GM23338 (cell line): Measurements from ENCODE around the gene CKLF.

Experiments used
- ETS1 ChIP-seq: IDR thresholded peaks from 2 replicates; pipeline ENCODE4 v1.6.1; 2016; ENCODE audit warnings: antibody characterized with exemption
- EZH2phosphoT487 ChIP-seq: fragments of 200-600 bp; sonication (generic); IDR thresholded peaks from one replicate; pipeline ENCODE4 v1.8.1; 2018; ENCODE audit warnings: antibody characterized with exemption; ENCODE audit not compliant: unreplicated experiment
- JUNB ChIP-seq: IDR thresholded peaks from one replicate; pipeline ENCODE4 v1.6.1; 2016; ENCODE audit warnings: antibody characterized with exemption; ENCODE audit not compliant: unreplicated experiment
- POLR2AphosphoS5 ChIP-seq: IDR thresholded peaks from 2 replicates; pipeline ENCODE4 v1.6.1; 2016; ENCODE audit warnings: antibody characterized with exemption, low read depth
- TF ChIP-seq, protein P1 (sequence below), 2 experiments: fragments of 200-600 bp in 1 of 2; sonication (generic) in 1 of 2; conservative IDR thresholded peaks; 2 replicates each; pipeline versions ENCODE4 v1.5.1 to v1.6.1; 2016 to 2017; ENCODE audit warnings: antibody characterized with exemption in 2 of 2, low read depth in 2 of 2, mild to moderate bottlenecking in 2 of 2, moderate library complexity in 1 of 2
- TF ChIP-seq, protein P2 (sequence below): IDR thresholded peaks from one replicate; pipeline ENCODE4 v1.6.1; 2018; ENCODE audit warnings: antibody characterized with exemption; ENCODE audit not compliant: unreplicated experiment

DNA sequence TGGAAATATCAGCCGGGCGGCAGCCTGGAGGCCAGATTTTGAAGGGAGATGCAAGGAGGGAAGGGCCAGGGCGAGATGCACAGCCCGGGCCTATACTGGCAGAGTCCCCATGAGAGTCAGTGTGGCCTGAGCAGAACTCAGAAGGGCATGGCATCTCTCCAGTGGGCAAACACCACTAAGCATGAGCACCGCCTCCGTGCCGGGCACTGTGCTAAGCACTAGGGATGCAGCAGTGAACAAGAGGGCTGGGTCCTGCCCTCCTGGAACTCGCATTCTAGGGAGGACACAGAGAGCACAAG is 35.9 kb upstream of the CKLF start:
- TF ChIP-seq POLR2AphosphoS5, result no peak
- TF ChIP-seq, protein P1, sequence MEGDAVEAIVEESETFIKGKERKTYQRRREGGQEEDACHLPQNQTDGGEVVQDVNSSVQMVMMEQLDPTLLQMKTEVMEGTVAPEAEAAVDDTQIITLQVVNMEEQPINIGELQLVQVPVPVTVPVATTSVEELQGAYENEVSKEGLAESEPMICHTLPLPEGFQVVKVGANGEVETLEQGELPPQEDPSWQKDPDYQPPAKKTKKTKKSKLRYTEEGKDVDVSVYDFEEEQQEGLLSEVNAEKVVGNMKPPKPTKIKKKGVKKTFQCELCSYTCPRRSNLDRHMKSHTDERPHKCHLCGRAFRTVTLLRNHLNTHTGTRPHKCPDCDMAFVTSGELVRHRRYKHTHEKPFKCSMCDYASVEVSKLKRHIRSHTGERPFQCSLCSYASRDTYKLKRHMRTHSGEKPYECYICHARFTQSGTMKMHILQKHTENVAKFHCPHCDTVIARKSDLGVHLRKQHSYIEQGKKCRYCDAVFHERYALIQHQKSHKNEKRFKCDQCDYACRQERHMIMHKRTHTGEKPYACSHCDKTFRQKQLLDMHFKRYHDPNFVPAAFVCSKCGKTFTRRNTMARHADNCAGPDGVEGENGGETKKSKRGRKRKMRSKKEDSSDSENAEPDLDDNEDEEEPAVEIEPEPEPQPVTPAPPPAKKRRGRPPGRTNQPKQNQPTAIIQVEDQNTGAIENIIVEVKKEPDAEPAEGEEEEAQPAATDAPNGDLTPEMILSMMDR (conservative IDR thresholded peaks at IDR 0.05; ENCODE audit: low read depth in 2 of 2), result no peak
- TF ChIP-seq, protein P2, sequence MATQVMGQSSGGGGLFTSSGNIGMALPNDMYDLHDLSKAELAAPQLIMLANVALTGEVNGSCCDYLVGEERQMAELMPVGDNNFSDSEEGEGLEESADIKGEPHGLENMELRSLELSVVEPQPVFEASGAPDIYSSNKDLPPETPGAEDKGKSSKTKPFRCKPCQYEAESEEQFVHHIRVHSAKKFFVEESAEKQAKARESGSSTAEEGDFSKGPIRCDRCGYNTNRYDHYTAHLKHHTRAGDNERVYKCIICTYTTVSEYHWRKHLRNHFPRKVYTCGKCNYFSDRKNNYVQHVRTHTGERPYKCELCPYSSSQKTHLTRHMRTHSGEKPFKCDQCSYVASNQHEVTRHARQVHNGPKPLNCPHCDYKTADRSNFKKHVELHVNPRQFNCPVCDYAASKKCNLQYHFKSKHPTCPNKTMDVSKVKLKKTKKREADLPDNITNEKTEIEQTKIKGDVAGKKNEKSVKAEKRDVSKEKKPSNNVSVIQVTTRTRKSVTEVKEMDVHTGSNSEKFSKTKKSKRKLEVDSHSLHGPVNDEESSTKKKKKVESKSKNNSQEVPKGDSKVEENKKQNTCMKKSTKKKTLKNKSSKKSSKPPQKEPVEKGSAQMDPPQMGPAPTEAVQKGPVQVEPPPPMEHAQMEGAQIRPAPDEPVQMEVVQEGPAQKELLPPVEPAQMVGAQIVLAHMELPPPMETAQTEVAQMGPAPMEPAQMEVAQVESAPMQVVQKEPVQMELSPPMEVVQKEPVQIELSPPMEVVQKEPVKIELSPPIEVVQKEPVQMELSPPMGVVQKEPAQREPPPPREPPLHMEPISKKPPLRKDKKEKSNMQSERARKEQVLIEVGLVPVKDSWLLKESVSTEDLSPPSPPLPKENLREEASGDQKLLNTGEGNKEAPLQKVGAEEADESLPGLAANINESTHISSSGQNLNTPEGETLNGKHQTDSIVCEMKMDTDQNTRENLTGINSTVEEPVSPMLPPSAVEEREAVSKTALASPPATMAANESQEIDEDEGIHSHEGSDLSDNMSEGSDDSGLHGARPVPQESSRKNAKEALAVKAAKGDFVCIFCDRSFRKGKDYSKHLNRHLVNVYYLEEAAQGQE, result no peak
- TF ChIP-seq EZH2phosphoT487, result no peak
- no peak for TF ChIP-seq ETS1
- no peak for TF ChIP-seq JUNB
